Smooth muscle cell (in vitro differentiated cells): Measurements from ENCODE around the gene SMARCD1. TPM values are rescaled to one million over a fixed set of nuclear protein-coding genes. Genes with fewer than 3 reads are reported as not detected.

Source experiments
- DNase-seq: peaks from one replicate; lab custom pipeline; 2025; ENCODE audit not compliant: unreplicated experiment; lab: John Stamatoyannopoulos, UW
- H2AFZ ChIP-seq: fragments of 200-600 bp; sonication (generic); 2 replicates; pipeline ENCODE4 v1.6.0; 2016; ENCODE audit warnings: antibody characterized with exemption, low read depth, mild to moderate bottlenecking
- H3F3A ChIP-seq: fragments of 200-600 bp; sonication (generic); 2 replicates; pipeline ENCODE4 v1.6.0; 2017; ENCODE audit warnings: antibody characterized with exemption, low read depth
- H3K27ac ChIP-seq: fragments of 200-600 bp; sonication (generic); 2 replicates; pipeline ENCODE4 v1.5.1; 2016; ENCODE audit warnings: low read depth, mild to moderate bottlenecking
- H3K27me3 ChIP-seq: fragments of 200-600 bp; sonication (generic); 2 replicates; pipeline ENCODE4 v1.6.1; 2016; ENCODE audit warnings: low read depth, mild to moderate bottlenecking
- H3K36me3 ChIP-seq: fragments of 200-600 bp; sonication (generic); 2 replicates; pipeline ENCODE4 v1.5.1; 2016; ENCODE audit warnings: low read depth
- H3K4me1 ChIP-seq: fragments of 200-600 bp; sonication (generic); 2 replicates; pipeline ENCODE4 v1.5.1; 2016; ENCODE audit warnings: low read depth
- H3K4me2 ChIP-seq: fragments of 200-600 bp; sonication (generic); 2 replicates; pipeline ENCODE4 v1.6.0; 2016; ENCODE audit warnings: mild to moderate bottlenecking
- H3K4me3 ChIP-seq: fragments of 200-600 bp; sonication (generic); 2 replicates; pipeline ENCODE4 v1.5.1; 2016; ENCODE audit warnings: mild to moderate bottlenecking
- H3K79me2 ChIP-seq: fragments of 200-600 bp; sonication (generic); 2 replicates; pipeline ENCODE4 v1.6.0; 2016; ENCODE audit warnings: low read depth, mild to moderate bottlenecking
- H3K9ac ChIP-seq: fragments of 200-600 bp; sonication (generic); 2 replicates; pipeline ENCODE4 v1.6.0; 2016; ENCODE audit warnings: low read depth
- H3K9me3 ChIP-seq: fragments of 200-600 bp; sonication (generic); replicated peaks from 2 replicates; pipeline ENCODE4 v1.5.1; 2016; ENCODE audit warnings: low read depth
- H4K20me1 ChIP-seq: fragments of 200-600 bp; sonication (generic); 2 replicates; pipeline ENCODE4 v1.6.0; 2016; ENCODE audit warnings: low read depth
- CTCF ChIP-seq: fragments of 200-600 bp; sonication (generic); IDR thresholded peaks from 2 replicates; pipeline ENCODE4 v1.5.1; 2017; ENCODE audit warnings: borderline replicate concordance, mild to moderate bottlenecking, antibody characterized with exemption; ENCODE audit not compliant: insufficient read depth, poor library complexity, severe bottlenecking
- WGBS: methylation state at CpG from one replicate; pipeline ENCODE4 v1.1.7; 2016; ENCODE audit warnings: low lambda C conversion rate; 5-methylcytosine and 5-hydroxymethylcytosine counted together
- polyA plus RNA-seq: library from polyadenylated mRNA; unstranded; fragments of >200 nt; fragmentation: Nextera tagmentation; extraction: Ambion mirVana; gene quantifications from 2 replicates; pipeline ENCODE4 v1.2.1, GENCODE V29; 2016
- total RNA-seq: library from RNA; depleted of rRNA; stranded (reverse); fragments of >200 nt; gene quantifications from 2 replicates; pipeline ENCODE4 v1.2.3, GENCODE V29; 2014

SMARCD1 gene
- 39.6 and 47.8 TPM in 2 replicates for total RNA-seq
- polyA plus RNA-seq, result 24.1 and 28.3 TPM in 2 replicates

DNA sequence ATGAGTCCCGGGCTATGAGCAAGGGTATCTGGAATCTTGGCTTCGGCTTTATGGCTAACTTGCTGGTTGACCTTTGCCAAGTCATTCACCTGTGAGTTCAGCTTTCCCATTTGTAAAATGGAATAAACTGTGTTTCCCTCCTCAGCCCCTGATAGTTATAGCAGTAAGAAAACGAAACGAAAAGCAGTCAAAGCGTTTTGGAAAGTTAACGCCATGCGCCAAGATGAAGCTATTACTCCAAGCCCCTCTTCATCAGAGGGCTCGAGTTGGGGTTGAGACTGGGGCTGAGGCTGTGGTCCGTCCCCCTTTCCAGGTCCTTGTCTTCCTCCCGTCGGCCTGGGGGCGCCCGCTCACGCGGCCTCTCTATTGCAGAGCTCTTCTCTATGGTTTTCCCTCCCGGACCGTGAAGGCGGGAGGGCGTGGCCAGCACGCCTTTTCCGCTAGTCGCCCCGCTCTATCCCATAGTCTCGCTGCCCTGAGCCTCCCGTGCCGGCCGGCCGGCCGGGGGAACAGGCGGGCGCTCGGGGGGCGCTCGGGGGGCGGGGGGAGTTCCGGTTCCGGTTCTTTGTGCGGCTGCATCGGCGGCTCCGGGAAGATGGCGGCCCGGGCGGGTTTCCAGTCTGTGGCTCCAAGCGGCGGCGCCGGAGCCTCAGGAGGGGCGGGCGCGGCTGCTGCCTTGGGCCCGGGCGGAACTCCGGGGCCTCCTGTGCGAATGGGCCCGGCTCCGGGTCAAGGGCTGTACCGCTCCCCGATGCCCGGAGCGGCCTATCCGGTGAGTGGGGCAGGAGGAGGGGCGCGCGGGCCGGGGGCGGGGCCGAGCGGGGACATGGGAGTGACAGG is at the start of gene SMARCD1:
SMARCD1 (plus strand) TSS at position 568 of the 840 bp plus-strand sequence; CDS start at position 596, 28 bp downstream.
- Histone ChIP-seq H3K27ac (peak within 1 kb of the TSS; percentile 77), H3F3A (peaks cover 13% of the 10 kb centered on the region), H3K4me1 (no peaks in the 10 kb centered on the region), H3K36me3 (peaks cover 8% of the 10 kb centered on the region), H3K4me2 (peak within 1 kb of the TSS; percentile 97), H3K4me3 (peak within 1 kb of the TSS; percentile 95), H3K79me2 (peaks cover 6% of the 10 kb centered on the region), H2AFZ (peak within 1 kb of the TSS; percentile 91), H3K9me3 (no peaks in the 10 kb centered on the region), H3K27me3 (no peaks in the 10 kb centered on the region), H3K9ac (peak within 1 kb of the TSS; percentile 90), H4K20me1 (peaks cover 23% of the 10 kb centered on the region)
- peak; percentile 38 for TF ChIP-seq CTCF
- 1% methylated on average over 41 of the region's 69 CpGs for WGBS
- DNase-seq, result peak; percentile 76

DNA sequence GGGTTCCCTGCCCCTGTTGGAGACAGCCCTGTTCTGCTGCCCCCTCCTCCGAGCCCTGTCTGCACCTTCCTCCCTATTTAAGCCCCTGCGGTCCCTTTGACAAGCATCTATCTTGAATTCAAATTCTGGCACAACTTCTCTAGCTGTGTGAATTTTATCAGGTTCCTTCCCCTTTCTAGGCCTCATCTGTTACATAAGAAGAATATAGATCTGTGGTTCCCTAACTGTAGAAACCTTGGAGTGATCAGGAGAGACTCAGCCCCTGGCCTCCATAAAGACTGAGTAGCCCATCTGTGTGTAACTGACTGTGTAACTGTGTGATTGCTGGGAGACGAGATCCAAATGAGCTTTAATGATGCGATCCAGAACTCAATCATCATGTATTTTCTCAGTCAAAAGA is 46.8 kb upstream of the SMARCD1 start:
- H4K20me1 ChIP-seq, result no peaks in the 10 kb centered on the region
- no peak overlapping the region for H3K27ac ChIP-seq
- WGBS, result 88% methylated on average over 4 of the region's 4 CpGs
- no peak overlapping the region for H3K4me3 ChIP-seq
- no peaks in the 10 kb centered on the region for H3K27me3 ChIP-seq
- H3K36me3 ChIP-seq, result no peaks in the 10 kb centered on the region
- H3K4me2 ChIP-seq, result no peak overlapping the region
- peaks cover 5% of the 10 kb centered on the region for H3K4me1 ChIP-seq
- H3K79me2 ChIP-seq, result no peaks in the 10 kb centered on the region
- no peaks in the 10 kb centered on the region for H3F3A ChIP-seq
- no peak for TF ChIP-seq CTCF
- H2AFZ ChIP-seq, result no peak overlapping the region
- no peak for DNase-seq
- H3K9ac ChIP-seq, result no peak overlapping the region
- H3K9me3 ChIP-seq, result no peaks in the 10 kb centered on the region

GRCh38 chr12:50039151-50039835 is 45.8 kb upstream of the SMARCD1 start:
- Histone ChIP-seq H3K79me2 (no peaks in the 10 kb centered on the region), H2AFZ (no peak overlapping the region), H3K9ac (no peak overlapping the region), H3K4me1 (peaks cover 5% of the 10 kb centered on the region), H3F3A (no peaks in the 10 kb centered on the region), H4K20me1 (no peaks in the 10 kb centered on the region), H3K4me3 (no peak overlapping the region), H3K4me2 (peak overlapping the region; percentile 14), H3K27ac (no peak overlapping the region), H3K36me3 (no peaks in the 10 kb centered on the region), H3K9me3 (no peaks in the 10 kb centered on the region), H3K27me3 (no peaks in the 10 kb centered on the region)
- TF ChIP-seq CTCF, result peak; percentile 94
- DNase-seq, result peak; percentile 51
- WGBS, result 34% methylated on average over 9 of the region's 9 CpGs
